Activated naive CD8-positive, alpha-beta T cell treated with anti-CD3 and anti-CD28 coated beads, Interleukin-2, amount 50 U/mL, for 16 hours (primary cell): ENCODE measurements around the gene ARHGDIA.

ENCODE experiments used
- DNase-seq: peaks from one replicate; pipeline ENCODE4 v3.0.0-alpha.2; 2020; ENCODE audit warnings: low read depth, low spot score

The ARHGDIA gene

GRCh38 chr17:81888988-81889595 is 18.0 kb upstream of the ARHGDIA start:
- DNase-seq, result no peak

- DNase-seq, result no peak
Observed at GRCh38 chr17:81888105-81888987, 17.2 kb upstream of the ARHGDIA start.

DNA sequence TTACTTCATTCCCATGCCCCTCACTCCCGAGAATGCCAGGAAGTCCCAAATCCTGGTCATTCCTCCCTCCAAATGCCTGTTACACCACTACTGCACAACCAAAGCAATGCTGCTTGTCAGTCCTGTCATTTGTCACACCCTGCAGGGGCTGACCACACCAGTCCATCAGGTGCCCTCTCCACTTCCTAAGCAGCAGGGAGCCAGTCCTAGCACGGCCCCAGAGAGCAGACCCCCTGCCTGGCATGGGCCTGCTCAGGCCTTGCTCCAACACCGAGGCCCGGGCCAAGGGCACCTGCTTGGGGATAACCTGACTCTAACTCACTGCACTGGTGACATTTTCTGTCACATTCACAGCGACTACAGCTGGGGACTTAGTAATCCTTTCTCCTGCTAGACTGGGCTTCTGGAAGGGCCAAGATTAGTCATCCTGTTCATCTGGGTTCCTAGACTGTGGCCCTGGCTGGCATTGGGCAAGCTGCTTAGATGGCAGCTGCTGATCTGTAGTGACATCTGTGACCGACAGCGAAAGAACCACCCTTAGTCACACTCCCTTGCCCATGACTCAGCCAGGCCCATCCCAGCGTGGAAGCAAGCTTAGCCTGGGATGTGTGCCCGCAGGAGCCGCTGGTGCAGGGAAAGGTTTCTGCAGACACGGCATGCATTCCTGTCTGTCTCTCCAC is 14.9 kb upstream of the ARHGDIA start:
- DNase-seq, result no peak

DNA sequence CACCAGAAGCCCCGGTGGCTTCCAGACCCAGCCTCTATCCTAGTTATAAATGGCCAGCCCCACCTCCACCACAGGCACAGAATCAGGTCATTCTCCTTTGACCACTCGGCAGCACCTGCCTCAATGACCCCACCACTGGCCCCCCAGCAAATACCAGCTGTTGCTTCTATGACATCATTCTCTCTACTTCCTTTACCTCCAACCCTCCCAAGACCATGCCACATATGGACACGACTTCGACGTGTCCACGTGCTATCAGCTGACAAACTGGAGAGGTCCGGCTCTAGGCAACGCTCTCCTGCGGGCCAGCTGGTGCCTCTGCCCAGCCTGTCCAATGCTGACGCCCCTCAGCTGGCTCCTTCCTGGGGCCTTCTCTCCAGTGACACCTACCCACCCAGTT is 14.3 kb upstream of the ARHGDIA start:
- no peak for DNase-seq

GRCh38 chr17:81884968-81885367 is 13.8 kb upstream of the ARHGDIA start:
- no peak for DNase-seq

DNA sequence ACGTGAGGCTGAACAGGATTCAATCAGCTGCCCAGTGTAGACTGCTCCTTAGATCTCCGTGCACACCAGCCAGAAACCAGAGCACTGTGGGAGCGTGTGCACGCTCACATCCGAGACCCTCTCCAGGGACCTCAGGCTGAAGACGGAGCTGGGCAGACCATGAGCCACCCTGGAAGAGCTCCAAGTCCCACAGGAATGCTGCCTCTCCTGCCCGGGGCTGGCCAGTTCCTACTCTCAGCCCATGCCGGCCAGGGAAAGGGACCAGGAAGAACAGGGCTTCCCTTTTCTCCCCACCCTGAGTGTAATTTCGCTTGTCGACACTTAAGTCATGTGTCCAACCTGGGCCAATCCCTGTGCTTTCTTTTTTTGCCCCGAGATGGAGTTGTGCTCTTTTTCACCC is 13.4 kb upstream of the ARHGDIA start:
- DNase-seq, result no peak

GRCh38 chr17:81879121-81879520 is 8.0 kb upstream of the ARHGDIA start:
- no peak for DNase-seq

DNA sequence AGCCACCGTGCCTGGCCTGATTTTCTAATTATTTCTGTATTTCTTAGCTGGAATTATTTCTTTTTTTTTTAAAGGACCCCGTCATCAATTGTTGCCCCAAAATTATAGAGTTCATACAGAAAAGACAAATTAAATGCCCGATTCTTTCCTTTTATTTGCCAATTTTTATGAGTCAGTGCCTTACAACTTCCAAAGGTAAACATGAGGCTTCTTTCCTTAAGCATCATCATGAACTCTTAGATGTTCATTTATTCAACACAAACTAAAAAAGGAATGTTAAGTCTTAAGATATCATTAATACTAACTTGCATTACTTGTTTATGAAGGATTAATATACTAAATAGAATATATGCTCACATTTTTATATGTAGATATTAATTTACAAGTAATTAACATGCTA is 7.2 kb upstream of the ARHGDIA start:
- no peak for DNase-seq

GRCh38 chr17:81877569-81877968 is 6.4 kb upstream of the ARHGDIA start:
- DNase-seq, result no peak

- peak; percentile 86 for DNase-seq
Observed at GRCh38 chr17:81871387-81872230, 472 bp upstream of the ARHGDIA start.

GRCh38 chr17:81870131-81870980 is 781 bp downstream of the ARHGDIA start:
- DNase-seq, result no peak

GRCh38 chr17:81869221-81870130 is 1.7 kb downstream of the ARHGDIA start:
- DNase-seq, result no peak

DNA sequence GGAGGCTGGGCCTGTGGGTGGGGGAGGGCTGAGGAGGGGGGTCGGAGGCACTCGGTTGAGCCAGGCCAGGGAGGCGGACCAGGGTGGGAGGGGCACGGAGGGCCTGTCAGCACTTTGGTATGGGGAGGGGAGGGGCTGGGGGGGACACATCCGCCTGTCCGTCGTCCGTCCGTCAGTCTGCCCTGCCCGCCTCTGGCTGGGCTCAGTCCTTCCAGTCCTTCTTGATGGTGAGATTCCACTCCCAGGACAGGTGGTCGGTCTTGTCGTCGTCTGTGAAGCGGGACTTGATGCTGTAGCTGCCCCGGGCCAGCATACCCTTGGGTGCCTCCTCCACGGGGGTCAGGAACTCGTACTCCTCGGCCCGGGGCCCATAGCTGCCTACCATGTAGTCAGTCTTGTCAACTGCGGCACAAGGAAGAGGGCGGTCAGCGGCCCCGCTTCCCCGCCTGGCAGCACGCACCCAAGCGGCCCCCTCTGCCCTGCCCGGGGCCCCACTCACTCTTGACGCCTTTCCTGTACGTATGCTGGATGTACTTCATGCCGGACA is 2.4 kb downstream of the ARHGDIA start:
- no peak for DNase-seq

GRCh38 chr17:81867991-81868673 is 3.0 kb downstream of the ARHGDIA start:
- DNase-seq, result no peak

- DNase-seq, result no peak
Observed at GRCh38 chr17:81867170-81867990, 3.8 kb downstream of the ARHGDIA start.

GRCh38 chr17:81866440-81867169 is 4.5 kb downstream of the ARHGDIA start:
- DNase-seq, result no peak

DNA sequence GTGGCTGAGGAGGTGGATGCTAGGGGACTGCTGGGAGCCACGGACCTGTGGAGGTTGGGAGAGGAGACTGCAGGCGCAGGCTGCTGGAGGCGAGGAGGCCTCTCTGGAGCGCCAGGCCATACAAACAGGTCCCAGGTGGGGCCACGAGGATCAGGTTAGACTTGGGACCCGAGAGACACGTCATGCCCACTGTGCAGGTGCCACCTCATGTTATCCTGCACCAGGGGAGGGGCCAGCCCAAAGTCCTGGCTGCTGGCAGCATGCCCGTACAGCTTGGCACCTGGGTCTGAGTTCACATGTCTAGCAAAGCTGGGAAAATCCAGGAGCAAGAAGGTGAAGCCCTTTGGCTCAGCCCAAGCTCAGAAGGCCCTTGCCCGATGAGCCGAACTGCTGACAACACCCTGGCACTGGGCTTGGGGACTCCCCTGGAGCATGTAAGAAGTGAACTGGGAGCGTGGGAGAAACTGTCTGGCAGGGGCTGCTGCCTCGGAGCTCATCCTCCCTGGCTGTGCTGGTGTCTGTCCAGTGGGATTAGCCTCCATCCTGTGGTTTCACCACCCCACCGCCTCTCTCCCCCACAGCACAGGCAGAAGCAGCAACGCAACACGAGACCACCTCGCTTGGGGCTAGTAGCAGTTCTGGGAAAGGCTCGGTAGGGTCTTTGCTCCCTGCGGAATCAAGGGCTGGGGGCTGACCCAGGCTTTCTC is 5.3 kb downstream of the ARHGDIA start:
- no peak for DNase-seq
